WTC11 (cell line): Measurements from ENCODE around the gene FAM114A2.

Source experiments
- CREB1 ChIP-seq: sonication (generic); formaldehyde crosslinking; IDR thresholded peaks from 2 replicates; pipeline ENCODE4 v1.8.0; 2023; ENCODE audit warnings: mild to moderate bottlenecking, missing genetic modification reagents
- MAX ChIP-seq: sonication (generic); formaldehyde crosslinking; IDR thresholded peaks from 2 replicates; pipeline ENCODE4 v1.8.0; 2022; ENCODE audit warnings: mild to moderate bottlenecking, missing genetic modification reagents
- NFE2L1 ChIP-seq: sonication (generic); formaldehyde crosslinking; IDR thresholded peaks from 2 replicates; pipeline ENCODE4 v1.8.1; 2023; ENCODE audit warnings: missing genetic modification reagents
- ZNF219 ChIP-seq: sonication (generic); formaldehyde crosslinking; IDR thresholded peaks from 2 replicates; pipeline ENCODE4 v1.8.0; 2023; ENCODE audit warnings: missing genetic modification reagents, mild to moderate bottlenecking, borderline replicate concordance
- TF ChIP-seq, protein P1 (sequence below): fragments of 200-600 bp; IDR thresholded peaks from 2 replicates; pipeline ENCODE4 v1.8.0; 2022; ENCODE audit warnings: antibody characterized with exemption
- TF ChIP-seq, protein P2 (sequence below): fragments of 250-450 bp; sonication (Bioruptor Pico); conservative IDR thresholded peaks from 2 replicates; pipeline ENCODE4 v1.9.0; 2021; ENCODE audit warnings: mild to moderate bottlenecking

- TF ChIP-seq NFE2L1 = no peak
- TF ChIP-seq, protein P1, sequence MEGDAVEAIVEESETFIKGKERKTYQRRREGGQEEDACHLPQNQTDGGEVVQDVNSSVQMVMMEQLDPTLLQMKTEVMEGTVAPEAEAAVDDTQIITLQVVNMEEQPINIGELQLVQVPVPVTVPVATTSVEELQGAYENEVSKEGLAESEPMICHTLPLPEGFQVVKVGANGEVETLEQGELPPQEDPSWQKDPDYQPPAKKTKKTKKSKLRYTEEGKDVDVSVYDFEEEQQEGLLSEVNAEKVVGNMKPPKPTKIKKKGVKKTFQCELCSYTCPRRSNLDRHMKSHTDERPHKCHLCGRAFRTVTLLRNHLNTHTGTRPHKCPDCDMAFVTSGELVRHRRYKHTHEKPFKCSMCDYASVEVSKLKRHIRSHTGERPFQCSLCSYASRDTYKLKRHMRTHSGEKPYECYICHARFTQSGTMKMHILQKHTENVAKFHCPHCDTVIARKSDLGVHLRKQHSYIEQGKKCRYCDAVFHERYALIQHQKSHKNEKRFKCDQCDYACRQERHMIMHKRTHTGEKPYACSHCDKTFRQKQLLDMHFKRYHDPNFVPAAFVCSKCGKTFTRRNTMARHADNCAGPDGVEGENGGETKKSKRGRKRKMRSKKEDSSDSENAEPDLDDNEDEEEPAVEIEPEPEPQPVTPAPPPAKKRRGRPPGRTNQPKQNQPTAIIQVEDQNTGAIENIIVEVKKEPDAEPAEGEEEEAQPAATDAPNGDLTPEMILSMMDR = no peak
- no peak for TF ChIP-seq ZNF219 (CRISPR knock-in tag)
- no peak for TF ChIP-seq CREB1 (CRISPR knock-in tag)
- TF ChIP-seq MAX (CRISPR knock-in tag) = no peak
- TF ChIP-seq, protein P2, sequence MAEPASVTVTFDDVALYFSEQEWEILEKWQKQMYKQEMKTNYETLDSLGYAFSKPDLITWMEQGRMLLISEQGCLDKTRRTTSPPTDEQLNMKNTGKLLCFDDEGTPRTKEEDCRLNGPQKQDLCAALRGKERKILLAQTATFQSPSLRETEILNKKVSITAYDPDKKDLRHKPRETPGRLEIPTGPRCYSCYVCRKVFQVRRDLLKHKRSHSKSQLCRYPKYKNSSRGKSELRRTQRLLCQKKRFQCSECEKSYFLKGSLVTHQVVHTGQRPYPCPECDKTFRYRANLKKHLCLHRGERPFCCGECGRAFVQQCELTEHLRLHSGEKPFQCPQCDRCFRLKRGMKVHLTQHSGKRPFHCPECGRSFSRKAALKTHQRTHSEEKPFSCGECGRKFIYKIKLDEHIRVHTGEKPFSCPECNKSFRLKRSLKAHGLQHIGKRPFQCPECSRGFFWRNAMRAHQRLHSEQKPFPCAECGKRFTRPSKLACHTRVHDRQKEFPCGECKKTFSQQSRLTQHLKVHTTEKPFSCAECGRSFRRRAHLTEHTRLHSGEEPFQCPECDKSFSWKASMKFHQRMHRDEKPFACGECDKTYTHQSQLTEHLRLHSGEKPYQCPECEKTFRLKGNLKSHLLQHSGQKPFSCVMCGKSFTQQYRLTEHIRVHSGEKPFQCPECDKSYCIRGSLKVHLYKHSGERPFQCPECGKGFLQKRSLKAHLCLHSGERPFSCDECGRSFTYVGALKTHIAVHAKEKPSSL = no peak
Observed at GRCh38 chr5:153960269-153961215, 78.2 kb downstream of the FAM114A2 start.
